NCI-H446 treated with DMSO at 0.1 percent for 48 hours (cell line): ENCODE data around the gene CYP4F8.

Experiments used
- DNase-seq: peaks from one replicate; lab custom pipeline; 2025; lab: John Stamatoyannopoulos, UW

CYP4F8 gene

GRCh38 chr19:15616183-15616582, 1.2 kb downstream of the CYP4F8 start:
- DNase-seq = no peak

DNA sequence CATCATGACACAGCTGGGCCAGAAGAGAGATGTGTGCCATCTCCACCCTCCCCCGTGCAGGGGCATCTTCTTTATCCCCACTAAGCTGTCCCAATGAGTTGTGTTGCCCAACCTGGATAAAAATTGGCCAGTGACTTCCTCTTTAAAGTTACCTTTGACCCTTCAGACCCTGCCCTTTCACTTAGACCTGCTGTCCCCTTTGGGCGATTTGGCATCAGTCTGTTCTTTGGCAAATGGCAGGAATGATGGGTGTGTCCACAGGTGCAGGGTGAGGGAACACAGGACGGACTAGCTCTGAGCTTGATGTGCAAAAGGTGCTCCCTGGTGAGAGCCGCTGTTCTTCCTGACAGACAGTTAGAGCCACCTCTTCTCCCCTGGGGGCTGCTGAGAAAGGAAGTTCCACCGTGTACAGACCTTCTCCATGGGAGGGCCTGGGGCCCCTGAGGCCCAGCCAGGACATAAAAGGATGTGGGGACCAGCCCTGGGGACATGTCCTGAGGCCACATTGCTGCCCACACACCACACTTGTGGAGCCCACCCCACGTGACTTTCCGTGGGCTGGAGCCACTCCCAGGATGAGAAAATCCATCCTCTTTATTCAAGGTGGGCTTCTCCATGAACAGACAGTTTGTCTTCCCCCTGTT, 1.7 kb downstream of the CYP4F8 start:
- DNase-seq = no peak

GRCh38 chr19:15618321-15618720, 3.3 kb downstream of the CYP4F8 start:
- DNase-seq = no peak

GRCh38 chr19:15621801-15622200, 6.8 kb downstream of the CYP4F8 start:
- no peak for DNase-seq

GRCh38 chr19:15622991-15623390, 8.0 kb downstream of the CYP4F8 start:
- no peak for DNase-seq

DNA sequence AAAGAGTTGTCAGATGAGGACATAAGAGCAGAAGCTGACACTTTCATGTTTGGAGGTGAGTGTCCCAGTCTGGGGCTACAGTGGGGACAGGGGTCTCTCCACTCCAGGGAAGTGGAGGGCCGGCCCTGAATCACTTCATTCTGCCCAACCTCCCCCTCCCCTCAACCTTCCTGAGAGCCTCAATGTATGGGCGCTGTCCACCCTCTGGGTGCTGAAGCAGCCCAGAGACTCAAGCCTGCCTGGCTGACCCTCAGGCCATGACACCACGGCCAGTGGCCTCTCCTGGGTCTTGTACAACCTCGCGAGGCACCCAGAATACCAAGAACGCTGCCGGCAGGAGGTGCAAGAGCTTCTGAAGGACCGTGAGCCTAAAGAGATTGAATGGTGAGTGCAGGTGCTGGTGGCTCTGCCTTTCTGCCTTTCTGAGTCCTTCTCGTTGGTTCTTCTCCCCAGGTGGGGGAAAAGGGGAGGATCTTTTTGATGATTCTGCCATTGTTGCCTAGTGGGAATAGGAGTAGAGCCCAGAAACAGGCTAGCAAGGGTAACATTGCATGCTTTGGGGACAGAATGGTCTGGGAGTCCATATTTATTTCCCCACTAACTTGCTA, 8.8 kb downstream of the CYP4F8 start:
- no peak for DNase-seq

DNA sequence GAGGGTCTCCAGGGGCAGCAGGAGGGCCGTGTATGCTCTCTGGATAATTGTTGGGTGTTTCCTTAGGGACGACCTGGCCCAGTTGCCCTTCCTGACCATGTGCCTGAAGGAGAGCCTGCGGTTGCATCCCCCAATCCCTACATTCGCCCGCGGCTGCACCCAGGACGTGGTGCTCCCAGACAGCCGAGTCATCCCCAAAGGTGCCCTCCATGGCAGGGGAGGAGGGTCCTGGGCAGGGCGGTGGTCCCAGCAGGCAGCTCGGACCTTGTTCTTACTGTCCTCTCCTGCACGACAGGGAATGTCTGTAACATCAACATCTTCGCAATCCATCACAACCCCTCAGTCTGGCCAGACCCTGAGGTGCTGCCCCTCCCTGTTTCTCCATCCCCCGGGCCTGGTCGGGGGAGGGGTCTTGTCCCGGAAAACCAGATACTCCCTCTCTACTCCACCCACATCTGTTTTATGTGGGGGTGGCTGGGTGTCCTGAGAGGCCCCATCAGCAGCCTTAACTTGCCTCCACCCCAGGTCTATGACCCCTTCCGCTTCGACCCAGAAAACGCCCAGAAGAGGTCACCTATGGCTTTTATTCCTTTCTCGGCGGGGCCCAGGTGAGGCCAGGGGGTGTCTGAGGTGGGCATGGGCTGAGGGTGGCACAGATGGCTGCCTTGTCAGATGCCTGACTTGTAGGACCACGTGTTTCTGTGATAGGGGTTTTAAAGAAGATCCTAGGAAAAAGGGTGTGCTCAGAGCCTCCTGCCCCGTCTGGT, 13.4 kb downstream of the CYP4F8 start:
- DNase-seq = no peak

DNA sequence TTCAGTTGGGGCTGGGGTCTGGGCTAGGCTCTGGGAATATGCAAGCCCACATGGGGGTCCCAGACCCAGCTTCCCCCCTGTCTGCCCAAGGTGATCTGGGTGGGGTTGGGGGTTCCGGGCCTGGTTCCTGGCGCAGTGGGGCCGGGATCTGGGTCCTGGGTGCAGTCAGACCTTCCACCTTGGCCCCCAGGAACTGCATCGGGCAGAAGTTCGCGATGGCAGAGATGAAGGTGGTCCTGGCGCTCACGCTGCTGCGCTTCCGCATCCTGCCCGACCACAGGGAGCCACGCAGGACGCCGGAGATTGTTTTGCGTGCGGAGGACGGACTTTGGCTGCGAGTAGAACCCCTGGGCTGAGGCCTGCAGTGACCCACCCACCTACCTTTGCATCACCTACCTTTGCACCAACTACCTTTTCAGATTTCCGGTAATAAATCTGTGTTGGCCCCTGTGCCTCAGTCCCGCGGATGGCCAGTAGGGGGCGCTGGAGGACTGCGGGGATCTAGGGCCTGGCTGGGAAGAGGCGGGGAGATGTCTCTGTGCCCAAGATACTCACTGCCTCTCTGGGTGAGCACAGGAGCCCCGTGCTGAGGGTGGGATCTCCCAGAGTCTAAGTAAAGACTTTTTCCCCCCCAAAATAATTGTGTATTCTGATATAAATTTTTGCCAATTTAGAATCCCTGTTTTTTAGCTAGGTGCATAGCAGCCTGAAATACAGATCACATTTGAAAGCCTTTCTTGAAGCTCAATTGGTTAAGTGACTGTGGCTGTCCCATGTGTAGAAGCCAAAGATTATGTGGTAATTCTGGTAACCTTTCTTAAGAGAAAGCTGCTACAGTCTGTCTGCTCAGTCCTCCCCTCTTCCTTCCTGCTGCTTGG, 14.2 kb downstream of the CYP4F8 start:
- DNase-seq = no peak

GRCh38 chr19:15631817-15632216, 16.8 kb downstream of the CYP4F8 start:
- no peak for DNase-seq

DNA sequence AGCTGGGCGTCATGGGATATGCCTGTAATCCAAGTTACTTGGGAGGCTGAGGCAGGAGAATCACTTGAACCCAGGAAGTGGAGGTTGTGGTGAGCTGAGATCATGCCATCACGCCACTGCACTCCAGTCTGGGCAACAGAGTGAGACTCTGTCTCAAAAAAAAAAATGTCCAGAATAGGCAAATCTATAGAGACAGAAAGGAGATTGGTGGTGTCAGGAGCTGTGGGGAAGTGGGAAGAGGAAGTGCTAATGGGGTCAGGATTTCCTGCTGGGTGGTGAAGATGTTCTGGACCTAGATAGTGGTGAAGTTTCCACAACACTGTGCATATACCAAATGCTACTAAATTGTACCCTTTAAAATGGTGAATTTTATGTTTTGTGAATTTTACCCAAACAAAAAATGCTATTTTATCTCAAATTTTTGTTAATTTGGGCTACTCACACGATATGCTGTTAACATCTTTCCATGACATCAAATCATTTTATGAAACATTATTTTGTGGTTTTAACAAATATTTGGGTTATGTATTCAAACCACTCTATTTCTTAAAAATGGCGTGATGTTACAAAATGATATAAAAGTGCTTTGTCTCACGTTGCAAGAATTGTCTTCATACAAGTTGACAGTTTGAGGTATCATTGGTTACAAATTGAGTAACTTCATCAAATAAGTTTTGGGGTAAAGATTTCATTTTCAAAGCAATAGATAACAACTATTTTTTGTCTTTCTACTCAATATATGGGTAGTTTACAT, 18.2 kb downstream of the CYP4F8 start:
- no peak for DNase-seq

DNA sequence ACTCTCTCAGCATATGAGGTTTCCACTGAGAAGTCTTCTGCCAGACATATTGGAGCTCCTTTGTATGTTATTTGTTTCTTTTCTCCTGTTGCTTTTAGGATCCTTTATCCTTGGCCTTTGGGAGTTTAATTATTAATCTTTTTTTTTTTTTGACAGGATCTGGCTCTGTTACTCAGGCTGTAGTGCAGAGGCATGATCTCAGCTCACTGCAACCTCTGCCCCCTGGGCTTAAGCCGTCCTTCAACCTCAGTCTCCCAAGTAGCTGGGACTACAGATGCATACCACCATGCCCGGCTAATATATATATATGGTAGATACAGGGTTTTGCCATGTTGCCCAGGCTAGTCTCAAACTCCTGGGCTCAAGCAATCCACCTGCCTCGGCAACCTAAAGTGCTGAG, 19.1 kb downstream of the CYP4F8 start:
- DNase-seq = no peak

DNA sequence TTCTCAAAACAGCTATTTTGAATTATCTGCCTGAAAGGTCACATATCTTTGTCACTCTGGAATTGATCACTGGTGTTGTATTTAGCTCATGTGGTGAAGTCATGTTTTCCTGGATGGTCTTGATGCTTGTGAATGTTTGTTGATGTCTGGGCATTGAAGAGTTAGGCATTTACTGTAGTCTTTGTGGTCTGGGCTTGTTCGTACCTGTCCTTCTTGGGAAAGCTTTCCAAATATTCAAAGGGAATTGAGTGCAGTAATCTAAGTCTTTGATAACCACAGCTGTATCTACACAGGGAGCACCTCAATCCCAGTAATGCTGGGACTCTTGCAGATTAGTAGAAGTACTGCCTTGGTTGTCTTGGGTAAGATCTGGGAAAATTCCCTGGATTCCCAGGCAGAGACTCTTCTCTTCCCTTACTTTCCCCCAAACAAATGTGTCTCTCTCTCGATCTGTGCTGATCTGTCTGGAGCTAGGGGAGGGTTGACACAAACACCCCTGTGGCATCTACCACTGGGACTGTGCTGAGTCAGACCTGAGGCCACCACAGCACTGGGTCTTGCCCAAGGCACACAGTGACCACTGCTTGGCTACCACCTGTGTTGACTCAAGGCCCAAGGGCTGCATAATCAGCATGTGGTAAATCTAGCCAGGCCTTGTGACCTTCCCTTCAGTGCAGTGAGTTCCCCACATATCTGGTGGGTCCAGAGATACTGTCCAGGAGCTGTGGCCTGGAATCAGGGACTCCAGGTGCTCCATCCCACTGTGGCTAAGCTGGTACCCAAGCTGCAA, 20.2 kb downstream of the CYP4F8 start:
- no peak for DNase-seq

- DNase-seq = no peak
Measured at GRCh38 chr19:15636026-15636425, 21.0 kb downstream of the CYP4F8 start.

GRCh38 chr19:15639596-15639995, 24.6 kb downstream of the CYP4F8 start:
- DNase-seq = no peak

GRCh38 chr19:15640294-15640903, 25.4 kb downstream of the CYP4F8 start, which contains the start of gene CYP4F3:
CYP4F3 (plus strand) TSS chr19:15640897; CDS start chr19:15641416, 519 bp downstream.
- DNase-seq = no peak

DNA sequence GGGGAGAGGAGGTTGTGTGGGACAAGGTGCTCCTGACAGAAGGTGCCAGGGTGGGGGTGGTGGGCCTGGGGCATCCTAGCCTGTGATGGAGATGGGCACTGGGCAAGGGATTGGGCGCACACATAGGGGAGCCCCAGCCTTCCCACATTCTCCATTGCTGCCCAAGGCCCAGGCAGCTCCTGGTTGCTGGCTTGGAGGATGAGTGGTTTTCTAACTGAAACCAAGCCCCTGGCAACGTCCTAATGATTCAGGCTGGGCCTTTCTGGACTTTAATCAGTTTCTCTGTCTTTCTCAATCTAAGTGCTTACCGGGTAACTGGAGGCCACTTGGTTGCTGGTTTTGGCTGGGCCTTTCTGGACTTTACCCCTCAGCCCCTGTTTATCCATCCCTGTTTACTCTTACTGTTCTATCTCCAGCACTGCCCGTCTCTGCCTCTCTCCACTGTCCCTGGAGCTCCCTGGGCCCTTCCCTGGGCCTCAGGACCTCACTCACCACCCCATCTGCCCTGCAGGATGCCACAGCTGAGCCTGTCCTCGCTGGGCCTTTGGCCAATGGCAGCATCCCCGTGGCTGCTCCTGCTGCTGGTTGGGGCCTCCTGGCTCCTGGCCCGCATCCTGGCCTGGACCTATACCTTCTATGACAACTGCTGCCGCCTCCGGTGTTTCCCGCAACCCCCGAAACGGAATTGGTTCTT, 26.0 kb downstream of the CYP4F8 start:
- DNase-seq = no peak

DNA sequence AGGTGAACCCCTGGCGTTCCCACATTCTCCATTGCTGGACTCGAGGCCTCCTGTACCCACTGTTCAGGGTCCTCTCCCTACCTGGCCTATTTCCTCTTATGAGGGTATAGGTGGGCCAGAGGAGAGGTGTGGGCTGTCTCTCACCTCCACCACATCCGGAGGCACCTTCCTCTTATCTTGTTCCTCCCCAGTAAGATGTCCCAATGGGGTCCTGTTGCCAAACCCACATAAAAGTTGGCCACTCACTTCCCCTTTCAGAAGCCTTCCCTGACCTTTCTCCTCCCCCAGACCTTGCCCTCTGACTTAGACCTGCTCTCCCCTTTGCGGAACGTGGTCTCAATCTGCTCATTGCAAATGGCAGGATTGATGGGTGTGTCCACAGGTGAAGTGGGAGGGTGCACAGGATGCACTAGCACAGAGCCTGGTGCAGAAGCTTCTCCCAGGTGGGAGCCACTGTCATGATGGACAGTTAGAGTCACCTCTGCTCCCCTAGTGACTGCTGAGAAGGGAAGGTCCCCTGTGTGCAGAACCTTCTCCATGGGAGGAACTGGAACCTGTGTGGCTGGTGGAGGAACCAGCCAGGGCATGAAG, 27.0 kb downstream of the CYP4F8 start:
- no peak for DNase-seq

DNA sequence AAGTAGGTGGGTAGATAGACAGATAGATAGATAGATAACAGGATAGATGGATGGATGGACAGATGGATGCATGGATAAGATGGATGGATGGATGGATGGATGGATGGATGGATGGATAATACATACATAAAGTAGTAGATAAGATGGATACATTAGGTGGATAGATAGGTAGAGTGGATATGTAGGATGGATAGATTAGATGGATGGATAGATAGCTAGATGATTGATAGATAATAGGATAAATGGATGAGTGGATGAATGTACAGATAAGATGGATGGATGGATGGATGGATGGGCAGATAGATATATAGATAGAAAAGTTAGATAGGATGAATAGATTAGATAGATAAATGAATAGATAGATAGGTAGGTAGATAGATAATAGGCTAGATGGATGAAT, 27.8 kb downstream of the CYP4F8 start:
- no peak for DNase-seq

DNA sequence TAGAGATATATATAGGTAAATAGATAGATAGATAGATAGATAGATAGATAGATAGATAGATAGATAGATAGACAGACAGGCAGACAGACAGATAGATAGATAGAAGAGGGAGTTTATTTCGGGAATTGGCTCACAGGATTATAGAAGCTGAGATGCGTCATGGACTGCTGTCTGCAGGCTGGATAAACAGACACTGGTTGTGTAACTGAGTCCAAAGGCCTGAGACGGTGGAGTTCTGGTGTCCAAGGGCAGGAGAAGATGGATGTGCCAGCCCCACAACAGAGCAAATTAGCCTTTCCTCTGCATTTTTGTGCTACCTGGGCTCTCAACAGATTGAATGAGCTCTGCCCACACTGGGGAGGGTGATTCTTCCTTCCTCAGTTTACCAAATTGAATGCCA, 28.4 kb downstream of the CYP4F8 start:
- no peak for DNase-seq
